ENCODE results near the gene KLHDC10. TPM values are rescaled to one million over a fixed set of nuclear protein-coding genes. Genes with fewer than 3 reads are reported as not detected.
A peak's percentile ranks its signal among the peaks of the same experiment; 100 is the strongest.

Gene KLHDC10
- total and polyA plus RNA-seq, 2 donors (not counting 1 experiment from before 2014, with no cell fraction given): 7.1 to 25.7 TPM

GRCh38 chr7:130140551-130141160 lies 70.3 kb downstream of the KLHDC10 start:
- peak overlapping the region in 4 of 5 experiments; percentile 71 to 77 (median 72) for H3K4me3 ChIP-seq (ENCODE audit: control extremely low read depth in 1 of 5, extremely low read depth in 1 of 5, insufficient read depth in 1 of 5, low read depth in 2 of 5, low read length in 4 of 5)
- peak overlapping the region; percentile 85 to 87 for H3K27ac ChIP-seq (ENCODE audit: low read length in 2 of 2)

More at GRCh38 chr7:130140551-130141160, 70.3 kb downstream of the KLHDC10 start:
- H3K9me3 ChIP-seq (ENCODE audit: control extremely low read depth in 1 of 3, control insufficient read depth in 2 of 3, insufficient read depth in 1 of 3, low read length in 2 of 3): no peaks in the 10 kb centered on the region
- H3K79me2 ChIP-seq (ENCODE audit: control insufficient read depth, insufficient read depth, low read length): no peaks in the 10 kb centered on the region
- ChIA-PET CTCF (interaction anchor here (0.9 to 1.1 kb wide), 2 partner anchors 37 to 69 kb away, joined by 3 to 4 read pairs; no protein-coding TSS in a partner anchor), POLR2A (interaction anchor here (0.6 to 2.3 kb wide), 5 partner anchors 10 to 84 kb away, joined by 3 to 15 read pairs (median 4); partner anchors contain the start of genes KLHDC10 and TMEM209)
- Mint-ChIP-seq H3K4me3 (peak overlapping the region; percentile 91), H3K27me3 (no peaks in the 10 kb centered on the region), H3K9me3 (ENCODE audit: insufficient read depth) (no peaks in the 10 kb centered on the region), H3K27ac (peak overlapping the region; percentile 98), H3K4me1 (peaks cover 40% of the 10 kb centered on the region)
- TF ChIP-seq, protein P1, sequence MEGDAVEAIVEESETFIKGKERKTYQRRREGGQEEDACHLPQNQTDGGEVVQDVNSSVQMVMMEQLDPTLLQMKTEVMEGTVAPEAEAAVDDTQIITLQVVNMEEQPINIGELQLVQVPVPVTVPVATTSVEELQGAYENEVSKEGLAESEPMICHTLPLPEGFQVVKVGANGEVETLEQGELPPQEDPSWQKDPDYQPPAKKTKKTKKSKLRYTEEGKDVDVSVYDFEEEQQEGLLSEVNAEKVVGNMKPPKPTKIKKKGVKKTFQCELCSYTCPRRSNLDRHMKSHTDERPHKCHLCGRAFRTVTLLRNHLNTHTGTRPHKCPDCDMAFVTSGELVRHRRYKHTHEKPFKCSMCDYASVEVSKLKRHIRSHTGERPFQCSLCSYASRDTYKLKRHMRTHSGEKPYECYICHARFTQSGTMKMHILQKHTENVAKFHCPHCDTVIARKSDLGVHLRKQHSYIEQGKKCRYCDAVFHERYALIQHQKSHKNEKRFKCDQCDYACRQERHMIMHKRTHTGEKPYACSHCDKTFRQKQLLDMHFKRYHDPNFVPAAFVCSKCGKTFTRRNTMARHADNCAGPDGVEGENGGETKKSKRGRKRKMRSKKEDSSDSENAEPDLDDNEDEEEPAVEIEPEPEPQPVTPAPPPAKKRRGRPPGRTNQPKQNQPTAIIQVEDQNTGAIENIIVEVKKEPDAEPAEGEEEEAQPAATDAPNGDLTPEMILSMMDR (IDR thresholded peaks at IDR 0.05): no peak
- TF ChIP-seq EZH2 (IDR thresholded peaks at IDR 0.05; ENCODE audit: borderline replicate concordance, insufficient read depth, low read depth, low read length, poor library complexity, severe bottlenecking): no peak
- no peak for DNase-seq
- H3K27me3 ChIP-seq (replicated peaks in 1 of 4; ENCODE audit: control extremely low read depth in 1 of 4, control insufficient read depth in 3 of 4, insufficient read depth in 4 of 4, low read length in 3 of 4): no peaks in the 10 kb centered on the region
- intact Hi-C loops (cut with micrococcal nuclease): loop anchor here (2.0 kb wide), 1 partner anchor 70 kb away; the partner anchor contains the start of gene KLHDC10
- H4K20me1 ChIP-seq (ENCODE audit: control insufficient read depth, insufficient read depth, low read length, poor library complexity, severe bottlenecking): no peaks in the 10 kb centered on the region
- H3K4me1 ChIP-seq (ENCODE audit: control insufficient read depth in 2 of 2, insufficient read depth in 2 of 2, low read length in 2 of 2): peaks cover 21 to 28% of the 10 kb centered on the region in 2 donors
- H3K4me2 ChIP-seq (replicated peaks; ENCODE audit: low read depth, low read length, poor library complexity, severe bottlenecking): peak overlapping the region; percentile 98
- ATAC-seq (ENCODE audit: low read depth): no peak
- H3K36me3 ChIP-seq (replicated peaks in 1 of 2; ENCODE audit: control extremely low read depth in 1 of 2, control insufficient read depth in 1 of 2, extremely low read depth in 1 of 2, insufficient read depth in 2 of 2, low read length in 1 of 2): peaks cover 2 to 3% of the 10 kb centered on the region in 2 experiments
- 90% methylated on average over 37 of the region's 47 CpGs for WGBS (ENCODE audit: insufficient coverage)
- peak overlapping the region; percentile 99 for H2AFZ ChIP-seq (ENCODE audit: insufficient read depth, low read depth, low read length, poor library complexity, severe bottlenecking)
- peak overlapping the region; percentile 85 for H3K9ac ChIP-seq (ENCODE audit: low read length)

Measured in B cell (primary cell).